T-helper 2 cell (primary cell): Measurements from ENCODE around the gene ZPLD1.

Source experiments
- DNase-seq, 5 experiments: peaks; one replicate each; pipeline versions ENCODE4 v3.0.0 to v3.0.0-alpha.2; 2012 to 2022
- total RNA-seq, 2 donors: gene quantifications; one replicate each; lab custom pipeline; 2026; lab: John Stamatoyannopoulos, UW

The ZPLD1 gene
- 0 reads per million in 2 donors for total RNA-seq

- DNase-seq, result no peak
Measured at GRCh38 chr3:102434715-102435114, at the start of gene ZPLD1. Gene ZPLD1 (plus strand): TSS chr3:102435015. CDS start chr3:102438488, 3,473 bp downstream.

GRCh38 chr3:102390171-102390864, 44.5 kb upstream of the ZPLD1 start:
- DNase-seq, result no peak

GRCh38 chr3:102390916-102391315, 43.9 kb upstream of the ZPLD1 start:
- no peak for DNase-seq

GRCh38 chr3:102391491-102391890, 43.3 kb upstream of the ZPLD1 start:
- DNase-seq, result no peak

DNA sequence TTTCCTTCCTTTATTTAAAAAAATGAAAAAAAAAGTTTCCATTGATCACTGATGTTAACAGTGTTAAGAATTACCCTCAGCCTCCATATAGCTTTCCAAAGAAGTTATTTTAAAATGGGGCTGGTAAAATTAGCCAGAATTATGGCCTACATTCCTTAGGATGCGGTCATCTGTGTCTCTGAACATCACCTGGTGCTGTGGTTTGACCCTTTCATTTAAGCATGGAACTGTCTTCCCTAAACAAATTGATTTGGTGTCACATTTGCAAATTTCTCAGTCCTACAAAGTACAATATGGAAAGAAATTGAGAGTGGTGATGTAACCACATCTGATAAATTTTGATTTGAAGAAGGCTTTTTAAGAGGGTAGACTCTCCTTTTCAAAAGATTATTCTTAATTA, 40.3 kb upstream of the ZPLD1 start:
- DNase-seq, result no peak

- no peak for DNase-seq
Measured at GRCh38 chr3:102398176-102398575, 36.6 kb upstream of the ZPLD1 start.

DNA sequence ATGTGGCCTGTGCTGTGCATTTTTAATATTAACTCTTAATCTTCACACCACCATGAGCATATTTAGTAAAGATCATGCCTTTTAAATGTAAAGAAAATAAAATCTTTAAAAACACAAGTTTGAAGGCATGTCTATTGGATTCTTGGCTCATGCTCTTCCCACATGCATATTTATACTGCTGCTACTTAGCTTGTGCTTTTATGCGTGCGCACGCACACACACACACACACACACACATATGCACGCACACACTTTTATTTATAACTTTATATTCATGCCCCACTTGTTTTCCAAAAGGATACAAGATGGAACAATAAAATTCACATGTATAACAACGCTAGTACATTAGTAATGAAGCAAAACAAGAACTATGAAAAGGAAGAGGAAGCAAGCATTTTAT, 36.1 kb upstream of the ZPLD1 start:
- DNase-seq, result no peak

DNA sequence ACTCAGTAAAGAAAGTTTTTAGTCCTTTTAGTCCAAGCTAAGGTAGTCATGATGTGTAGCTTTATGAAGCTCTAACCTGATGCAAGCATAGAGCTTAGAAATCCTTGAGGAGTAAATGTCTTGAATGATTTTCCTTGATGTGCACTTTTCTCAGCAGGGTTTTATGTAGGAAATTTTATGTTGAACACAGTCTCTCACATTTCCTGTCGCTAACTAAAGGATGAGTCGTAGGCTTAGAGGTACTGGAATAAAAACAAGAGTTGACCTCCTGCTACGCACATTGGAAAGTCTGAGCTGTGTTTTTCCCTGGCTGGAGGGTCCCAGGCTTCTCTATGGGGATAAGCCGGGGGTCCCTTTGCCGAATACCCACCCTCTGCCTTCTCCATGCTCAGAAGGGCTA, 34.7 kb upstream of the ZPLD1 start:
- DNase-seq, result no peak

DNA sequence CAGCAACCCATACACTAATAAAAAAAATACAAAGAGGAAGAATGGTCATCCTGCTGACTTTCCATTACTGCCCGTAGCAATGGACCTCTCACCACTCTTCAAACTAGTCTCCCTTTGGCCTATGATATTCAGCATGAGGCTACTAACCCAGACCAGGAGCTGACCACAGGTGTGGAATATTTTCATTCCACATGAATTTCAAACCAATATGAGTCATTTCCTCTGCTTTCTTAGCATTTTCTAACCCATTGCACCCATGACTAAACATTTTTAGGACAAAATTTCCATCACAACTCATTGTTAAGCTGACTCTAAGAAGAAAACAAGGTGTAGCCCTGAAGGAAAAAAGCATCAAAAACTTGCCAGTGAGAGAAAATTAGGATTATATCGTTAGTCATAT, 34.0 kb upstream of the ZPLD1 start:
- DNase-seq, result no peak

- DNase-seq, result no peak
Measured at GRCh38 chr3:102410616-102411015, 24.2 kb upstream of the ZPLD1 start.

GRCh38 chr3:102415553-102415952, 19.3 kb upstream of the ZPLD1 start:
- DNase-seq, result peak in 1 of 5 experiments; percentile 20

DNA sequence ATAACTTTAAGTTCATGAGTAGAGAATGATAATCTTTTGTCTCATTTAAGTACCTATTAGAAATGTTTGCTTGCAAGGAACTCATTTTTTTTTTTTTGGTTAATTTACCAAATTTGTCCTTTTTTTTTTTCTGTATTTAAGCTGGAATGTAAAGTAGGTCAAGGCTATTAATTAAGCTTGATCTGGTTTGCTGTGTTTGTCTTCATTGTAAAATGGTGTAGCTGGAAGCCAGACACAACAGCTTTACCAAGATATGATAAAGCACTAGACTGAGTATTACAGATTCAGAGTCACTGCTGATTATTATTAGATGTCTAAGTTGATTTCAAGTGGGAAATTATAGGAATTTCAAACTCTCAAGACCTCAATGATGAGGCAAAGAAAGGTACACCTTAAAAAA, 15.0 kb upstream of the ZPLD1 start:
- no peak for DNase-seq

- DNase-seq, result no peak
Measured at GRCh38 chr3:102441832-102442231, 7.0 kb downstream of the ZPLD1 start.

- no peak for DNase-seq
Measured at GRCh38 chr3:102443021-102443420, 8.2 kb downstream of the ZPLD1 start.

GRCh38 chr3:102444101-102444500, 9.3 kb downstream of the ZPLD1 start:
- DNase-seq, result no peak

DNA sequence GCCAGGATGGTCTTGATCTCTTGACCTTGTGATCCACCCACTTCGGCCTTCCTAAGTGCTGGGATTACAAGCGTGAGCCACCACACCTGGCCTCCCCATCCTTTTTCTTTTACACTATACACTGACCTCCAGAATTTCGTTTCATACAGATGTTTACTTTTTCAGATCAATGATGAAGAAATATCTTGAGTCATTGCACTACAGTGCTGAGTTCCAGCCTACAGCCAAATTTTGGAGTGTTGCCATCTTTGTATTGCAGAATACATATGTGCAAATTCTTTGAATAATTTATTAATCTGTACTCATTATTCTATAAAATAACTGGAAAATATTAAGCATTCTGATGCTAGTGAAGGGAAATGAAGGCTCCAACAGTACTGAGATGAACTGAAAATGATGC, 12.5 kb downstream of the ZPLD1 start:
- no peak for DNase-seq

- no peak for DNase-seq
Measured at GRCh38 chr3:102449341-102449740, 14.5 kb downstream of the ZPLD1 start.

DNA sequence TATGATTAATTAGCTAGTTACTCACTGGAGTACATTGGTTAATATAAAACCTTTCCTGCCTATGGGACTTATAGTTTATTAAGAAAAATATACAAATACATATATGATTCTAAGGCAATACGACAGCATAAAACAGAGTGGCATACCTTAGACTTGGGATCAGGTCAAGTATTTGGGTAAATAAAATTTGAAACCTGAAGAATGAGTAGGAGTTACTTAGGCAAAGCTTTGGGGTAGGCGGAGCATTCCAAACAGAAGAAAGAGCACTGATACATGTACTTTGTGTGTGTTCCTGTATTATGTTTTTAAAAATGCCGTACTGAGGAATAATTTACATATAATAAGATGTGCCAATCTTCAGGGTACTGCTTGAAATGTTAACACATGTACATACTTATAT, 15.1 kb downstream of the ZPLD1 start:
- DNase-seq, result no peak

DNA sequence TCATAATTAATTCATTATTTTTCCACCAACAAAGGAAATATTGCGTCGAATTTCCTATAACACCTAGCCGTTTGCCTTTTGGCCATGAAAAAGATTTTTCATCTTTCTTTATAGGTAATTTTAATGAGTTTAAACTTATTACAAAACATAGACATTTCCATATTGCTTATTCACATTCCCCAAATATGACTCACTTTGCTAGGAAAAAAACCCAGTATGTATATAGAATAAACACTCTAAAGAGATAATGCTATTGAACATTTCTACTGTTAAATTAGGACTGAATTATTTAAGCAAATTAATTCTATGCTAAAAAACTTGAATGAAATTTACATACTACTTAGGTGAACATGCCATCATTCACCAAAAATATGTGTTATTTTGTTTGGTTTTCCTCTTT, 16.2 kb downstream of the ZPLD1 start:
- no peak for DNase-seq

DNA sequence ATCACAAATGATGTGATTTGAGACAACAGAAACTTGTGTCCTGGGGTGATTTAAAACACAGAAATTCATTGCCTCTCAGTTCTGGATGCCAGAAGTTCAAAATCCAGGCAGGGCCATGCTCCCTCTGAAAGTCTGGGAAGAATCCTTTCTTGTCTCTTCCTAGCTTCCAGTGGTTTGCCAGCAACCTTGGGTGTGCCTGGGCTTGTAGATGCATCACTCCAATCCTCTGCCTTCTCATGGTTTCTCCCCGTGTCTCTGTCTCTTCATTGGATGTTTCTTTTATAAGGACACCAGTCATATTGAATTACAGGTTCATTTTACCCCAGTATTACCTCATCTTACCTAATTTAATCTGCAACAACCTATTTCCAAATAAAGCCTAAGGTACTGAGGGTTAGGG, 16.7 kb downstream of the ZPLD1 start:
- DNase-seq, result no peak

DNA sequence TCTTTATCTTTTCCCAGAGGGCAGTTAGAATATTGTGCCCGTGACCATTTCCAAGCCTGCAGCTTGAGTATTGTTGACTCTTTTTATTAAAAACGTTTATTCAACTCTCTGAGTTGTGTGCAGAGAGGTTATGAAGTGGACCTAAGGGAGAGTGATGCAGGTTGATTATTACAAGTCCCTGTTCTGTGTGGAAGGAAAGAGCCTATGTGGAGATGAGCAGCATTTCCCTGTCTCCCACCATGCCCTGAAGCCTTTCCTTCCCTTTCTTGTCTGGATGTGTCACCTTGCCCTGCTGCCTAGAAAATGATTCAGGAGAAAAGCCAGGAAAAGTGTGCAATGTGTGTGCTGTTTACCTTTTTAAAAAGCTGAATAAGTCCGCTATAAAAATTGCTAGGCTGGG, 19.4 kb downstream of the ZPLD1 start:
- DNase-seq, result no peak

- DNase-seq, result no peak
Measured at GRCh38 chr3:102457644-102458043, 22.8 kb downstream of the ZPLD1 start.

- no peak for DNase-seq
Measured at GRCh38 chr3:102460579-102460978, 25.8 kb downstream of the ZPLD1 start.

DNA sequence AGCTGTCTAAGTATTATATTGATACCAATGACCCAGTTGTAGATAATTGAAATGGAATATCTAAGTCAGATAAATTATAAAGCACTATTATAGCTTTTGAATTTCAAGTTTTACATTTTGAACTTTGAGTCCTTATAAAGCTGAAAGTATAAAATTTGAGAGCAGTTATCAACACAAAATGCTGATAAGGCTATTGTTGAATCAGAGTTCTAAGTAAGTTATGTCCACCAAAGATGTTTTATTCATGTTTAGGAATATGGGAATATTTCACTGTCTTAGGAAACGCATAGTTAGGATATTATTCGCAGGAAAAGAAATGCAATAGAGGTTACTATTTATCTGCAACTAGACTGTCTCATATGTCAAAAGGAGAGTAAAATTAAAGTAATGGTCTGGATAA, 29.4 kb downstream of the ZPLD1 start:
- DNase-seq, result no peak

- DNase-seq, result no peak
Measured at GRCh38 chr3:102466001-102466400, 31.2 kb downstream of the ZPLD1 start.
